Heart left ventricle (tissue), 16 donors: ENCODE measurements around the gene MPDZ. TPM values are rescaled to one million over a fixed set of nuclear protein-coding genes. Genes with fewer than 3 reads are reported as not detected.

Experiments used
- ATAC-seq, 4 donors: fragments of 200-7000 bp; cut with Tn5 transposase; one replicate each; pipeline ENCODE4 v1.9.1; 2020 to 2022; ENCODE audit warnings: moderate library complexity in 4 of 4, mild to moderate bottlenecking in 3 of 4, moderate number of reproducible peaks in 1 of 4
- DNase-seq, 5 donors: peaks; one replicate each; pipeline ENCODE4 v3.0.0-alpha.2; 2020
- H3K27ac ChIP-seq, 12 donors: fragments of 200-600 bp; sonication (generic) in 4 of 12; one replicate each; pipeline versions ENCODE4 v1.5.0 to v1.8.0; 2016 to 2022; ENCODE audit warnings: mild to moderate bottlenecking in 2 of 12
- H3K27me3 ChIP-seq, 9 donors: fragments of 200-600 bp; sonication (generic) in 2 of 9; one replicate each; pipeline versions ENCODE4 v1.5.1 to v1.8.0; 2016 to 2022; ENCODE audit warnings: mild to moderate bottlenecking in 3 of 9
- H3K36me3 ChIP-seq, 9 donors: fragments of 200-600 bp; sonication (generic) in 2 of 9; one replicate each; pipeline versions ENCODE4 v1.5.0 to v1.8.0; 2018 to 2022; ENCODE audit warnings: mild to moderate bottlenecking in 2 of 9
- H3K4me1 ChIP-seq, 12 donors: fragments of 200-600 bp; sonication (generic) in 4 of 12; one replicate each; pipeline versions ENCODE4 v1.5.0 to v1.8.0; 2016 to 2022; ENCODE audit warnings: mild to moderate bottlenecking in 3 of 12
- H3K4me3 ChIP-seq, 12 donors: fragments of 200-600 bp; sonication (generic) in 4 of 12; one replicate each; pipeline versions ENCODE4 v1.5.0 to v1.8.0; 2017 to 2022; ENCODE audit warnings: mild to moderate bottlenecking in 9 of 12, moderate library complexity in 4 of 12
- H3K9me3 ChIP-seq, 12 donors: fragments of 200-600 bp; sonication (generic) in 4 of 12; one replicate each; pipeline versions ENCODE4 v1.5.0 to v1.8.0; 2016 to 2022; ENCODE audit warnings: mild to moderate bottlenecking in 1 of 12
- POLR2A ChIP-seq, 2 donors: fragments of 450-650 bp; IDR thresholded peaks; one replicate each; pipeline ENCODE4 v1.6.1; 2017; ENCODE audit warnings: antibody characterized with exemption in 2 of 2, mild to moderate bottlenecking in 2 of 2, moderate library complexity in 2 of 2
- WGBS, 4 donors: extraction: QIAGEN DNeasy Blood & Tissue Kit in 2 of 4; methylation state at CpG; one replicate each; pipeline versions ENCODE4 v1.1.5 to v1.1.7; 2013 to 2018; 5-methylcytosine and 5-hydroxymethylcytosine counted together
- intact Hi-C, 10 donors: fragments of 100-400 bp; cut with DNase I; formaldehyde crosslinking; loops; one replicate each; pipeline versions ENCODE4 v1.11.1 to v1.14.2; 2022
- polyA plus RNA-seq, 2 donors: library from polyadenylated mRNA; stranded (reverse); fragments of 200-250 nt; gene quantifications; one replicate each; pipeline ENCODE4 v1.2.3, GENCODE V29; 2013
- total RNA-seq, 9 donors: library from RNA; depleted of rRNA in 2 of 9; stranded (reverse); fragments of >200 nt in 2 of 9; fragmentation: NEBNext Ultra II Directional in 3 of 9; extraction: Animal tissue kit (Norgen Biotek cat#: 25700) in 3 of 9; gene quantifications; one replicate each; pipeline versions ENCODE4 v1.1.0 to v1.2.4, GENCODE V29; 2016 to 2023
- TF ChIP-seq, protein P1 (sequence below), 12 donors: fragments of 200-600 bp; sonication (generic) in 4 of 12; IDR thresholded peaks; one replicate each; pipeline versions ENCODE4 v1.5.0 to v1.8.0; 2018 to 2022; ENCODE audit warnings: antibody characterized with exemption in 12 of 12, mild to moderate bottlenecking in 5 of 12
- donor health status: ischemic (EF 13 %, LVEDD 7.1; RV severe dilation, severe dysfunction).
- donor health status: healthy with polysubstance abuse.
- donor health status: DM: no; HTN: yes; CAD: no.
- donor health status: DM: no; HTN: no; CAD: no.
- donor health status: ischemic (EF 25% LVEDD 6.9; RV normal size, moderate dysfunction).
- donor health status: ischemic (EF 25% LVEDD 5.7; RV mildly dilated, moderate dysfunction).
- donor health status: healthy.
- donor health status: DM: yes; HTN: yes; CAD: no.
- donor health status: ischemic (EF 35%, LVEDD 5.7; RV mildly dilated, moderate dysfunction).
- donor health status: nonischemic (EF 11% LVEDD 7.7; RV severe dilation, severe dysfunction).
- donor health status: DM: yes; HTN: yes; CAD: no.
- donor health status: PGD.
- donor health status: ischemic (EF 29% LVEDD 5.4; RV normal size, mild dysfunction).
- donor health status: nonischemic (EF 23%, LVEDD 6.1; RV moderate dilation, normal function).

Gene MPDZ
- total and polyA plus RNA-seq, 11 donors, result 19.5 to 106 (median 64.8) TPM

DNA sequence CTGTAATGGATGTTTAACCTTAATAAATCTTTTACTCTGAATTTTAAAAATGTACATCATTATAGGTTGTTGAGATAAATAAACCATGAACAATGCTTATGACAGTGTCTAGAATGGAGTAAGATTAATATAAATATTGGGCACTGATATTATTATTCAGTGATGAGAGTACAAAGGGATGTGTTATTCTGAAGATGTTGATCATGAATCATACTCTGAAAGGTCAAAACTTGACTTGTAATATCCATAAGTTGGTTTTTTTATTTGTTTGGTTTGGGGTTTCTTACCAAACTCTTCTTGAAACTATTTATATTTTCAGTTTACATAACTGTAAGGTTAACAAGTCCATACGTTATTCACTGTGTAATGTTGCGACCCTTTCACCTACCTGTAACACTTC, 163.2 kb downstream of the MPDZ start:
- no peak for DNase-seq

DNA sequence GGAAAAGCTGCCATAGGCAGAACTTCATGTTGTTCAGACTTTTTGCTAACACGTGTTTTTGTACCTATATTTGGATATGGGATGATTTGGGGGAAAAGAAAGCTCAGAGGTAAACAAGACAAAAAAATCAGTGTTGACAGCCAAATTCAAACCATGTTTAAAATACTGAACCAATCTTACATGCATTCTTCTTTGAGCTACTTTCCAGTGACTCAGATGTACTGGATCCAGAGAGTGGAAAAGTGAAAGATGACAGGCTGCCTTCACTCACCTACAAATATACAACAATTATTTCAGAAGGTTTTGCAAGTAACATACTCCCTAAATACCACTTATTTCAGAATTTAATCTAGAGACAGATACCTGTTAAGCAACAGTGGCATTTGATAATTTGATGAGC, 165.7 kb downstream of the MPDZ start:
- H3K4me1 ChIP-seq, result peaks cover 0 to 11% (median 0%) of the 10 kb centered on the region in 12 donors
- ATAC-seq (no peak), DNase-seq (no peak)
- no peaks in the 10 kb centered on the region for H3K27me3 ChIP-seq
- no peaks in the 10 kb centered on the region for H3K9me3 ChIP-seq
- no peak overlapping the region for H3K27ac ChIP-seq
- no peak for TF ChIP-seq POLR2A (IDR thresholded peaks at IDR 0.05)
- TF ChIP-seq, protein P1, sequence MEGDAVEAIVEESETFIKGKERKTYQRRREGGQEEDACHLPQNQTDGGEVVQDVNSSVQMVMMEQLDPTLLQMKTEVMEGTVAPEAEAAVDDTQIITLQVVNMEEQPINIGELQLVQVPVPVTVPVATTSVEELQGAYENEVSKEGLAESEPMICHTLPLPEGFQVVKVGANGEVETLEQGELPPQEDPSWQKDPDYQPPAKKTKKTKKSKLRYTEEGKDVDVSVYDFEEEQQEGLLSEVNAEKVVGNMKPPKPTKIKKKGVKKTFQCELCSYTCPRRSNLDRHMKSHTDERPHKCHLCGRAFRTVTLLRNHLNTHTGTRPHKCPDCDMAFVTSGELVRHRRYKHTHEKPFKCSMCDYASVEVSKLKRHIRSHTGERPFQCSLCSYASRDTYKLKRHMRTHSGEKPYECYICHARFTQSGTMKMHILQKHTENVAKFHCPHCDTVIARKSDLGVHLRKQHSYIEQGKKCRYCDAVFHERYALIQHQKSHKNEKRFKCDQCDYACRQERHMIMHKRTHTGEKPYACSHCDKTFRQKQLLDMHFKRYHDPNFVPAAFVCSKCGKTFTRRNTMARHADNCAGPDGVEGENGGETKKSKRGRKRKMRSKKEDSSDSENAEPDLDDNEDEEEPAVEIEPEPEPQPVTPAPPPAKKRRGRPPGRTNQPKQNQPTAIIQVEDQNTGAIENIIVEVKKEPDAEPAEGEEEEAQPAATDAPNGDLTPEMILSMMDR (IDR thresholded peaks at IDR 0.05), result no peak
- intact Hi-C loops, result no loop called here
- H3K4me3 ChIP-seq, result no peak overlapping the region
- H3K36me3 ChIP-seq, result peaks cover 0 to 98% (median 41%) of the 10 kb centered on the region in 9 donors
- WGBS, 4 donors, result 75 to 83% (median 80%) methylated on average over 1 of the region's 1 CpG

More for the DNA sequence above, 163.2 kb downstream of the MPDZ start:
- peaks cover 0 to 98% (median 38%) of the 10 kb centered on the region in 9 donors for H3K36me3 ChIP-seq
- 90 to 94% (median 91%) methylated on average over 2 of the region's 2 CpGs for WGBS, 4 donors
- H3K9me3 ChIP-seq, result no peaks in the 10 kb centered on the region
- TF ChIP-seq, protein P1 (IDR thresholded peaks at IDR 0.05), result no peak
- no peak for TF ChIP-seq POLR2A (IDR thresholded peaks at IDR 0.05)
- intact Hi-C loops, result no loop called here
- peaks cover 0 to 3% (median 0%) of the 10 kb centered on the region in 12 donors for H3K4me1 ChIP-seq
- no peak overlapping the region for H3K27ac ChIP-seq
- no peak for ATAC-seq
- H3K27me3 ChIP-seq, result no peaks in the 10 kb centered on the region
- no peak overlapping the region for H3K4me3 ChIP-seq

DNA sequence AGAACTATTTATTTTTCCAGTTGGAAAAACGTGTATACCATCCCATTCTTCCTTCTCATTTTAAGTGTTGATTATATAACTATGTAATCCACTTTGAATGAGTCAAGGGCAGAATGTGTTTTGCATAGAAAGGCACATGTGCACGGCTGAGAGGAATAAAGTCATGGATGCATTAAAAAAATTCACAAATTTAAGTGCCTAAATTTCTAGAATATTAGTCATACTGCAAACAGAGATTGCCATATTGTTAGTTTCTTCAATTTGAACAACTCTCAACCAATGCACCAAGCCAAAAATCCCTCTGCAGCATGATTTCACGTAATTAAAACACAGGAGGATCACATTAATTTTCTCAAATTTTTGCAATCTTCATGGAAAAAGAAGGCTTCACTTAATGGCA, 166.3 kb downstream of the MPDZ start:
- TF ChIP-seq POLR2A (IDR thresholded peaks at IDR 0.05), result no peak
- TF ChIP-seq, protein P1 (IDR thresholded peaks at IDR 0.05), result no peak
- H3K36me3 ChIP-seq, result peaks cover 0 to 98% (median 42%) of the 10 kb centered on the region in 9 donors
- H3K27ac ChIP-seq, result no peak overlapping the region
- DNase-seq (no peak), ATAC-seq (no peak)
- peaks cover 0 to 11% (median 0%) of the 10 kb centered on the region in 12 donors for H3K4me1 ChIP-seq
- intact Hi-C loops, result no loop called here
- no peak overlapping the region for H3K4me3 ChIP-seq
- WGBS, 4 donors, result 70 to 77% (median 75%) methylated on average over 3 of the region's 3 CpGs
- no peaks in the 10 kb centered on the region for H3K27me3 ChIP-seq
- H3K9me3 ChIP-seq, result no peaks in the 10 kb centered on the region

DNA sequence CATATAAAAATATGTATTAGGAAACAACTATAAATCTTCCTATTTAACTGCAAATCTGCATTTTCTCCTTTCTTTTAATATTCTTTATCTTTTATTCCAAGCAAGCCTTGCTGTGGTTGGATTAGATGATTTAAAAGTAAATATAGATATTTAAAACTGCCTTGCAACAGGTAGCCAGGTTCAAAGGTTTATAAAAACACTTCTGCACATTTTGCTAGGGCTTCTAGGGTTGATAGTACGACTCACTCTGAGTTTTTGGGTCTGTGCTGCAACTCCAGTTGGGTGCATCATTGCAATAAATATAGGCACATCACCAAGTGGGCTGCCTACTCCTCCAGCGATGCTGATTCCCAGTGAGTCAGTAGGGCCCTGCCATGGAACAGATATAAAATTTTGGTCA, 167.7 kb downstream of the MPDZ start:
- H3K27ac ChIP-seq, result no peak overlapping the region
- DNase-seq (no peak), ATAC-seq (no peak)
- no peaks in the 10 kb centered on the region for H3K9me3 ChIP-seq
- no peaks in the 10 kb centered on the region for H3K27me3 ChIP-seq
- peaks cover 0 to 98% (median 47%) of the 10 kb centered on the region in 9 donors for H3K36me3 ChIP-seq
- no peak overlapping the region for H3K4me3 ChIP-seq
- no peak for TF ChIP-seq POLR2A (IDR thresholded peaks at IDR 0.05)
- TF ChIP-seq, protein P1 (IDR thresholded peaks at IDR 0.05), result no peak
- H3K4me1 ChIP-seq, result peaks cover 0 to 11% (median 0%) of the 10 kb centered on the region in 12 donors
- intact Hi-C loops, result no loop called here
- 94 to 96% (median 94%) methylated on average over 2 of the region's 2 CpGs for WGBS, 4 donors
